MM.1S (cell line): Measurements from ENCODE around the gene CTSE.
A peak's percentile ranks its signal among the peaks of the same experiment; 100 is the strongest.

ENCODE experiments used
- DNase-seq: peaks from one replicate; pipeline ENCODE4 v3.0.0-alpha.2; 2015
- H2AFZ ChIP-seq: fragments of 300-600 bp; sonication (generic); 2 replicates; pipeline ENCODE4 v1.6.0; 2016; ENCODE audit warnings: antibody characterized with exemption, low read length
- H3F3A ChIP-seq: fragments of 300-600 bp; sonication (generic); 2 replicates; pipeline ENCODE4 v1.6.1; 2016; ENCODE audit warnings: mild to moderate bottlenecking, antibody characterized with exemption, low read length, moderate library complexity, mixed read lengths; ENCODE audit not compliant: insufficient read depth
- H3K27ac ChIP-seq: fragments of 300-600 bp; sonication (generic); 2 replicates; pipeline ENCODE4 v1.5.1; 2016; ENCODE audit warnings: mild to moderate bottlenecking, low read length
- H3K27me3 ChIP-seq: fragments of 300-600 bp; sonication (generic); replicated peaks from 2 replicates; pipeline ENCODE4 v1.6.0; 2016; ENCODE audit warnings: low read length; ENCODE audit not compliant: insufficient read depth
- H3K36me3 ChIP-seq: fragments of 300-600 bp; sonication (generic); replicated peaks from 2 replicates; pipeline ENCODE4 v1.6.1; 2016; ENCODE audit warnings: mild to moderate bottlenecking, low read length, mixed read lengths; ENCODE audit not compliant: insufficient read depth
- H3K4me1 ChIP-seq: fragments of 300-600 bp; sonication (generic); 2 replicates; pipeline ENCODE4 v1.6.1; 2016; ENCODE audit warnings: low read length, mixed read lengths
- H3K4me2 ChIP-seq: fragments of 300-600 bp; sonication (generic); 2 replicates; pipeline ENCODE4 v1.6.0; 2016; ENCODE audit warnings: low read depth, low read length
- H3K4me3 ChIP-seq: fragments of 300-600 bp; sonication (generic); 2 replicates; pipeline ENCODE4 v1.5.1; 2016; ENCODE audit warnings: low read length, mixed read lengths
- H3K79me2 ChIP-seq: fragments of 300-600 bp; sonication (generic); 2 replicates; pipeline ENCODE4 v1.6.1; 2016; ENCODE audit warnings: mixed run types, low read length, mixed read lengths
- H3K9ac ChIP-seq: fragments of 300-600 bp; sonication (generic); 2 replicates; pipeline ENCODE4 v1.6.1; 2016; ENCODE audit warnings: low read length, mixed read lengths
- H3K9me2 ChIP-seq: fragments of 300-600 bp; sonication (generic); replicated peaks from 2 replicates; pipeline ENCODE4 v1.6.1; 2016; ENCODE audit warnings: mild to moderate bottlenecking, low read length, mixed read lengths; ENCODE audit not compliant: insufficient read depth
- H3K9me3 ChIP-seq: fragments of 300-600 bp; sonication (generic); replicated peaks from 2 replicates; pipeline ENCODE4 v1.6.1; 2016; ENCODE audit warnings: mild to moderate bottlenecking, low read length, mixed read lengths; ENCODE audit not compliant: insufficient read depth
- H4K20me1 ChIP-seq: fragments of 300-600 bp; sonication (generic); 2 replicates; pipeline ENCODE4 v1.6.1; 2016; ENCODE audit warnings: mild to moderate bottlenecking, low read length, moderate library complexity, mixed read lengths; ENCODE audit not compliant: insufficient read depth
- EZH2 ChIP-seq: fragments of 300-600 bp; sonication (generic); optimal IDR thresholded peaks from 2 replicates; pipeline ENCODE3; 2017; ENCODE audit warnings: low read depth, mild to moderate bottlenecking, antibody characterized with exemption, low read length, mixed read lengths
- EZH2phosphoT487 ChIP-seq: fragments of 300-600 bp; sonication (generic); IDR thresholded peaks from 2 replicates; pipeline ENCODE4 v1.6.1; 2018; ENCODE audit warnings: antibody characterized with exemption, low read length
- TF ChIP-seq, protein P1 (sequence below): fragments of 300-600 bp; sonication (generic); IDR thresholded peaks from 2 replicates; pipeline ENCODE4 v1.5.1; 2016; ENCODE audit warnings: antibody characterized with exemption, low read length, mixed read lengths

CTSE gene

DNA sequence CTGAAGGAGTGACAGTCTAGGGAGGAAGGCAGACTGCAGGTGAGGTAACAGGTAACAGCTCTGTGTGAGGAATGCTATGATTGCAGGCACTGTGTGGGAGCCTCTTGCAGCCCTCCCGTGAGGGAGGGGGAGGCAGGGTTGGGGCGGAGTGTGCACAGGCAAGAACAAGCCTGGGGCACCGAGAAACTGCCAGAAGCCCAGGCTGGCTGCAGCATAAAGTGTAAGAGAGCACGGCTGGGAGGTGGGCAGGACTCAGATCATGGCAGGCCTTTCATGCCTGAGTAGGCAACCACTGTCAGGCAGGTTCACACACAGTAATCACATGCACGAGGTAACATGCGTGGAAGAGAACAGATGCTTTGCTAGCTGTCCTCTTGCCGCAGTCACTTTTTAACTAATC, 17.9 kb upstream of the CTSE start:
- Histone ChIP-seq H3K9me2 (no peaks in the 10 kb centered on the region), H3K79me2 (peaks cover 45% of the 10 kb centered on the region), H3K4me1 (peaks cover 61% of the 10 kb centered on the region), H3K36me3 (no peaks in the 10 kb centered on the region), H3K27me3 (no peaks in the 10 kb centered on the region), H3K9ac (no peak overlapping the region), H3F3A (peaks cover 41% of the 10 kb centered on the region), H3K27ac (no peak overlapping the region), H3K4me2 (no peak overlapping the region), H3K4me3 (no peak overlapping the region), H4K20me1 (no peaks in the 10 kb centered on the region), H3K9me3 (no peaks in the 10 kb centered on the region), H2AFZ (no peak overlapping the region)
- TF ChIP-seq EZH2phosphoT487 (no peak), EZH2 (no peak)
- TF ChIP-seq, protein P1, sequence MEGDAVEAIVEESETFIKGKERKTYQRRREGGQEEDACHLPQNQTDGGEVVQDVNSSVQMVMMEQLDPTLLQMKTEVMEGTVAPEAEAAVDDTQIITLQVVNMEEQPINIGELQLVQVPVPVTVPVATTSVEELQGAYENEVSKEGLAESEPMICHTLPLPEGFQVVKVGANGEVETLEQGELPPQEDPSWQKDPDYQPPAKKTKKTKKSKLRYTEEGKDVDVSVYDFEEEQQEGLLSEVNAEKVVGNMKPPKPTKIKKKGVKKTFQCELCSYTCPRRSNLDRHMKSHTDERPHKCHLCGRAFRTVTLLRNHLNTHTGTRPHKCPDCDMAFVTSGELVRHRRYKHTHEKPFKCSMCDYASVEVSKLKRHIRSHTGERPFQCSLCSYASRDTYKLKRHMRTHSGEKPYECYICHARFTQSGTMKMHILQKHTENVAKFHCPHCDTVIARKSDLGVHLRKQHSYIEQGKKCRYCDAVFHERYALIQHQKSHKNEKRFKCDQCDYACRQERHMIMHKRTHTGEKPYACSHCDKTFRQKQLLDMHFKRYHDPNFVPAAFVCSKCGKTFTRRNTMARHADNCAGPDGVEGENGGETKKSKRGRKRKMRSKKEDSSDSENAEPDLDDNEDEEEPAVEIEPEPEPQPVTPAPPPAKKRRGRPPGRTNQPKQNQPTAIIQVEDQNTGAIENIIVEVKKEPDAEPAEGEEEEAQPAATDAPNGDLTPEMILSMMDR, result no peak
- no peak for DNase-seq

GRCh38 chr1:206040328-206040727, 16.6 kb upstream of the CTSE start:
- H3K27ac ChIP-seq, result no peak overlapping the region

DNA sequence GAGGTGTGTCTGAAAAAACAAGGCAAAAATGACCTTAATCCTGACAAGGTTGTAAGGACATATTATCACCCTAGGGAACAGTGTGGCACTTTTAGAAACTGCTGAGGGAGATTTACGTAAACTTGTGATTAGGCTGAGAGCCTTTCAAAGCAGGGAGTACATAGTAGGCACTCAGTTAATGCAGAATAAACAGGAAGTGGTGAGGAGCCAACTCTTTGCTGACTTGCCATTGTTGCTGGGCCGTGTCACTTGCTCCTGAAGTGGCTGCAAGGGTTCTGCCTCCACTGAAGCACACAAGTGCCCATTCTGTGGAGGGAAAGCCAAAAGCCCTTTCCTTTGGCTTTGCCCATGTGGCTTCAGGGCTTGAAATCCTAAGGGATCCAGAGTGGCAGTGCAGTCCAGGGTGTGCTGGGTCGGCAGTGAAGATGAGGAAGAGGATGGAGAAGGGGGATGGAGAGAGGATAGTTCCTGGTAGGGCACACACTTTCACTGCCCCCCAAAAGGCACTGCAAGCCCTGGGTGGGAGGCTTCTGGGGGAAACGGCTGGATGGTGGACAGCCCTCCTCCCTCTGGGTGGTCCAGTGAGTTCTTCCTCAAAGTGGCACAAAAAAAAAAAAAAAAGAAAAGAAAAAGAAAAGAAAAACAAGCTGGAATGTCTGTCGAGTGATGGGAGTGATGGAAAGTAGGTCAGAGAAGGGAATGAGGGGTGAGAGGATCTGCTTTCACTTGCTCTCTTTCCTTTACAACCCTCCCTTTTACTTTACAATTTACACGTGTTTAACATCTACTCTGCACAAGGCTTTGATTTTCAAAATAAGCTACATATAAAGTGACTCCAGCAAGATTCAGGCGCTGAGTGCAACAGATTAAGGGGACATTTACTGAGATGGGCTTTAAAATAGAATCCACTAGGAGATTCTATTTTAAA, 15.6 kb upstream of the CTSE start:
- Histone ChIP-seq H3K9ac (peak overlapping the region; percentile 16; the same call in 1 of the 2 replicates), H3K9me2 (no peaks in the 10 kb centered on the region), H3K36me3 (no peaks in the 10 kb centered on the region), H3K4me1 (peaks cover 54% of the 10 kb centered on the region), H3K9me3 (no peaks in the 10 kb centered on the region), H3K27me3 (no peaks in the 10 kb centered on the region), H3K79me2 (peaks cover 52% of the 10 kb centered on the region), H3K4me3 (no peak overlapping the region), H3K27ac (peak overlapping the region; percentile 39; the same call in 1 of the 2 replicates), H2AFZ (peak overlapping the region; percentile 12; the same call in 1 of the 2 replicates), H4K20me1 (no peaks in the 10 kb centered on the region), H3K4me2 (peak overlapping the region; percentile 56), H3F3A (peaks cover 52% of the 10 kb centered on the region)
- peak; percentile 79 for DNase-seq
- TF ChIP-seq, protein P1, result no peak
- no peak for TF ChIP-seq EZH2
- no peak for TF ChIP-seq EZH2phosphoT487

More at GRCh38 chr1:206040328-206040727, 16.6 kb upstream of the CTSE start:
- Histone ChIP-seq H3K27me3 (no peaks in the 10 kb centered on the region), H3K4me2 (no peak overlapping the region), H3K9ac (no peak overlapping the region), H3K36me3 (no peaks in the 10 kb centered on the region), H3K9me2 (no peaks in the 10 kb centered on the region), H3K4me1 (peaks cover 58% of the 10 kb centered on the region), H4K20me1 (no peaks in the 10 kb centered on the region), H3K79me2 (peaks cover 53% of the 10 kb centered on the region), H3K9me3 (no peaks in the 10 kb centered on the region), H3K4me3 (no peak overlapping the region), H2AFZ (no peak overlapping the region), H3F3A (peaks cover 42% of the 10 kb centered on the region)
- DNase-seq, result no peak
- TF ChIP-seq EZH2phosphoT487 (no peak), EZH2 (no peak)
- TF ChIP-seq, protein P1, result no peak
